Measurements from ENCODE around the gene SPPL3.
"Not testable (repeated sequence)": the region's sequence is repeated elsewhere in the genome, so short reads cannot be mapped to it uniquely, and the experiment has no call there.

SPPL3 gene

GRCh38 chr12:120904197-120904773, at the start of gene SPPL3:
SPPL3 (minus strand) TSS chr12:120904358; CDS start chr12:120903867, 491 bp downstream.
- DNase-seq (ENCODE audit: low read depth in 2 of 2), result peak; percentile 87 to 91

GRCh38 chr12:120950807-120951206, 46.6 kb upstream of the SPPL3 start:
- DNase-seq (ENCODE audit: low read depth in 2 of 2), result no peak

- not testable (repeated sequence) for DNase-seq (ENCODE audit: low read depth in 2 of 2)
These were observed 46.2 kb upstream of the SPPL3 start for GRCh38 chr12:120950260-120950799.

GRCh38 chr12:120945516-120945915, 41.4 kb upstream of the SPPL3 start:
- DNase-seq (ENCODE audit: low read depth in 2 of 2), result not testable (repeated sequence)

- DNase-seq (ENCODE audit: low read depth in 2 of 2), result peak; percentile 21 to 46
These were observed 40.6 kb upstream of the SPPL3 start for GRCh38 chr12:120944645-120945217.

- no peak for DNase-seq (ENCODE audit: low read depth in 2 of 2)
These were observed 39.3 kb upstream of the SPPL3 start for GRCh38 chr12:120943482-120943881.

GRCh38 chr12:120941846-120942405, 37.8 kb upstream of the SPPL3 start:
- DNase-seq (ENCODE audit: low read depth in 2 of 2), result no peak

- DNase-seq (ENCODE audit: low read depth in 2 of 2), result no peak
These were observed 37.3 kb upstream of the SPPL3 start for GRCh38 chr12:120941412-120941811.

GRCh38 chr12:120940799-120941198, 36.6 kb upstream of the SPPL3 start:
- no peak for DNase-seq (ENCODE audit: low read depth in 2 of 2)

GRCh38 chr12:120940006-120940405, 35.8 kb upstream of the SPPL3 start:
- DNase-seq (ENCODE audit: low read depth in 2 of 2), result no peak

- no peak for DNase-seq (ENCODE audit: low read depth in 2 of 2)
These were observed 35.4 kb upstream of the SPPL3 start for GRCh38 chr12:120939523-120939922.

GRCh38 chr12:120938496-120938895, 34.3 kb upstream of the SPPL3 start:
- no peak for DNase-seq (ENCODE audit: low read depth in 2 of 2)

GRCh38 chr12:120936197-120936596, 32.0 kb upstream of the SPPL3 start:
- DNase-seq (ENCODE audit: low read depth in 2 of 2), result no peak

GRCh38 chr12:120933786-120934185, 29.6 kb upstream of the SPPL3 start:
- DNase-seq (ENCODE audit: low read depth in 2 of 2), result no peak

- no peak for DNase-seq (ENCODE audit: low read depth in 2 of 2)
These were observed 28.9 kb upstream of the SPPL3 start for GRCh38 chr12:120932956-120933526.

- DNase-seq (ENCODE audit: low read depth in 2 of 2), result no peak
These were observed 27.9 kb upstream of the SPPL3 start for GRCh38 chr12:120932058-120932457.

GRCh38 chr12:120930032-120930431, 25.9 kb upstream of the SPPL3 start:
- no peak for DNase-seq (ENCODE audit: low read depth in 2 of 2)

GRCh38 chr12:120928864-120929652, 24.9 kb upstream of the SPPL3 start:
- DNase-seq (ENCODE audit: low read depth in 2 of 2), result no peak

- DNase-seq (ENCODE audit: low read depth in 2 of 2), result no peak
These were observed 21.8 kb upstream of the SPPL3 start for GRCh38 chr12:120925740-120926563.

- DNase-seq (ENCODE audit: low read depth in 2 of 2), result no peak
These were observed 18.1 kb upstream of the SPPL3 start for GRCh38 chr12:120922279-120922678.

- no peak for DNase-seq (ENCODE audit: low read depth in 2 of 2)
These were observed 17.5 kb upstream of the SPPL3 start for GRCh38 chr12:120921637-120922036.

Data from stimulated activated CD8-positive, alpha-beta memory T cell treated with anti-CD3 and anti-CD28 coated beads, Interleukin-7, amount 100 ng/mL, for 1 hour (primary cell).